Retinal pigment epithelial cell (primary cell): ENCODE results near the gene ZNF750.

Experiments
- DNase-seq: peaks from one replicate; pipeline ENCODE4 v3.0.0-alpha.2; 2010; ENCODE audit warnings: low read depth
- H3K4me3 ChIP-seq: 2 replicates; pipeline ENCODE4 v1.5.1; 2011; ENCODE audit warnings: mild to moderate bottlenecking, low read length, control low read depth, moderate library complexity
- TF ChIP-seq, protein P1 (sequence below): conservative IDR thresholded peaks from 2 replicates; pipeline ENCODE4 v1.5.1; 2011; ENCODE audit warnings: low read depth, low read length, control low read depth, inconsistent platforms

ZNF750 gene

GRCh38 chr17:82823004-82823403 is 16.8 kb downstream of the ZNF750 start:
- H3K4me3 ChIP-seq = no peak overlapping the region
- TF ChIP-seq, protein P1, sequence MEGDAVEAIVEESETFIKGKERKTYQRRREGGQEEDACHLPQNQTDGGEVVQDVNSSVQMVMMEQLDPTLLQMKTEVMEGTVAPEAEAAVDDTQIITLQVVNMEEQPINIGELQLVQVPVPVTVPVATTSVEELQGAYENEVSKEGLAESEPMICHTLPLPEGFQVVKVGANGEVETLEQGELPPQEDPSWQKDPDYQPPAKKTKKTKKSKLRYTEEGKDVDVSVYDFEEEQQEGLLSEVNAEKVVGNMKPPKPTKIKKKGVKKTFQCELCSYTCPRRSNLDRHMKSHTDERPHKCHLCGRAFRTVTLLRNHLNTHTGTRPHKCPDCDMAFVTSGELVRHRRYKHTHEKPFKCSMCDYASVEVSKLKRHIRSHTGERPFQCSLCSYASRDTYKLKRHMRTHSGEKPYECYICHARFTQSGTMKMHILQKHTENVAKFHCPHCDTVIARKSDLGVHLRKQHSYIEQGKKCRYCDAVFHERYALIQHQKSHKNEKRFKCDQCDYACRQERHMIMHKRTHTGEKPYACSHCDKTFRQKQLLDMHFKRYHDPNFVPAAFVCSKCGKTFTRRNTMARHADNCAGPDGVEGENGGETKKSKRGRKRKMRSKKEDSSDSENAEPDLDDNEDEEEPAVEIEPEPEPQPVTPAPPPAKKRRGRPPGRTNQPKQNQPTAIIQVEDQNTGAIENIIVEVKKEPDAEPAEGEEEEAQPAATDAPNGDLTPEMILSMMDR = peak; percentile 27
- DNase-seq = no peak

DNA sequence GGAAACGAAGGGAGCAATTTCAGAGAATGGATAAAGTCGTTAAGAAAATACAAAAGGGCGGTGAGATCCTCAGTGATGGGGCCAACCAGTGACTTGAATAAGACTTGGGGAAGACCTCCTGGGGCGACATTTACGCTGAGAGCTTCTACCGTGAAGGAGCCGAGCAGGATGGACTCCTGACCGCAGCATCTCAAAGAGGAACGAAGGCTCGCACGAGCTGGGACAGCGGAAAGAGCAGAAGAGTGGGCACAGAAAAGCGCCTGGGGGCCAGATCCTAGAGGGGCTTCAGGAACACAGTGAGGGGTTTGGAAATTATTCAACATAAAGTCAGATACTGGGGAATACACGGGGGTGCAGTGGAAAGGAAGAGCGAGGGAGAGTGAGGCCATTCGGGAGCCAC is 17.5 kb downstream of the ZNF750 start:
- no peak overlapping the region for H3K4me3 ChIP-seq
- TF ChIP-seq, protein P1 = no peak
- no peak for DNase-seq

DNA sequence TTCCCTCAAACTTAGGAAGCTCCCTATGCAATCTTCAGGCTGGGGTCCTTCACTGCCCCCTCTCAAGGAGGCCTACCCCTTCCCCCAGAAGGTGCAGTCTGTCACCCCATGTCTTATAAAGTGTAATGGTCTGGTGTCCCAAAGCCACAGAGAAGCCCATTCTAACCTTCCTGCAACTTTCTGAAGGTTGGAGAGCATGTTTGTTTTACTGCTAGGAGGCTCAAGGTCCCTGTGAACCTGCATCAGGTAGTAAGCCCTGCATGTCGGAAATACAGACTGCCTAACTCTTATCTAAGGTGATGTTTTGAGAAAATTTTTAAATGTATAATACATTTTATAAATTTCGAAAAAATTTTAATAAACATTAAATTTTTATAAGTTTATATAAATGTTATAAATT is 18.3 kb downstream of the ZNF750 start:
- no peak overlapping the region for H3K4me3 ChIP-seq
- TF ChIP-seq, protein P1 = no peak
- DNase-seq = no peak

DNA sequence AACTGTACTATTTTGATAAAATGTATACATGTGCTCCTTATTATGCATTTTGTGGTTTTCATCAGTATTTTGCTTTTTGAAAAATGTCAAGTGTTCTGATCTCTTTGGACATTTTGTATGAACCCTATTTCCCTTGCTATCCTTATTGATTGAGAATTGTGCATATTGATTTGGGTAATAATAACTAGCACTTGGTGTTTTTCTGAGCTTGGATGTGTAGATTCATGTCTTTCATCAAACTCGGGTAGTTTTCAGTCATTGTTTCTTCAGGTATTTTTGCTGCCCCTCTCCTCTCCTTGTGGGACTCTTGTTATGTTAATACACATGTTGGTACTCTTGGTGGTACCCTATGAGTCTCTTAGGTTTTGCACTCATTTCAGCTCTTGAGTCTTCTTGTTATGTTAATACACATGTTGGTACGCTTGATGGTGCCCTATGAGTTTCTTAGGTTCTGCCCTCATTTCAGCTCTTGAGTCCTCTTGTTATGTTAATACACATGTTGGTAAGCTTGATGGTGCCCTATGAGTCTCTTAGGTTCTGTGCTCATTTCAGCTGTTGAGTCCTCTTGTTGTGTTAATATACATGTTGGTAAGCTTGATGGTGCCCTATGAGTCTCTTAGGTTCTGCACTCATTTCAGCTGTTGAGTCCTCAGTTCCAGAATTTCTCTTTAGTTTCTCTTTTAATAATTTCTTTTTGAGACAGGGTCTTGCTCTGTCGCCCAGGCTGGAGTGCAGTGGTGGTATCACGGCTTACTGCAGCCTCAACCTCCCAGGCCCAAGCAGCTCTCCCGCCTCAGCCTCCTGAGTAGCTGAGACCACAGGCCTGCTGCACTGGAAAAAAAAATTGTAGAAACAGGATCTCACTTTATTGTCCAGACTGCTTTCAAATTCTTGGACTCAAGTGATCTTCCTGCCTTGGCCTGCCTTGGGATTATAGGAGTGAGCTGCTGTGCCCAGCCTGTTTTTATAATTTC is 19.3 kb downstream of the ZNF750 start:
- TF ChIP-seq, protein P1 = no peak
- no peak overlapping the region for H3K4me3 ChIP-seq
- no peak for DNase-seq

DNA sequence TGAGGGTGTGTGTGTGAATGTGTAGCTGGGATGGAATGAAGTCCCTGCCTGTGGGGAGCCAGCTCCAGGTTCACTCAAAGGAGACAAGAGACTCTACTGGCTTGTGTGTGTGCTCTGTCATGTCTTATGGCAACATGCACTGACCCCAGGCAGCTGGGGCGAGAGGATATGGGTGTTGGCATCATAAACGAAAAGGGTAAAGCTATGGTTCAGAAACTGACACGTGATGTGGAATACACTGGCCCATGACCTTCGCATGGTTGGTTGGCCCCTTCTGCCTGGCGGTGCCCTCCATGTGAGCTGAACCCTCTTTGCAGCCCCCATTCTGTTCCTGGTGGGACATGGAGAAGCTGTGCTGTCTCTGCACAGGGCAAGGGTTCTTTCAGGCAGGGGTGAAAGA is 21.9 kb downstream of the ZNF750 start:
- DNase-seq = no peak
- TF ChIP-seq, protein P1 = no peak
- no peak overlapping the region for H3K4me3 ChIP-seq

- TF ChIP-seq, protein P1 = no peak
- no peak overlapping the region for H3K4me3 ChIP-seq
- DNase-seq = no peak
Observed at GRCh38 chr17:82816358-82816757, 23.5 kb downstream of the ZNF750 start.

- TF ChIP-seq, protein P1 = no peak
- DNase-seq = no peak
- H3K4me3 ChIP-seq = no peak overlapping the region
Observed at GRCh38 chr17:82815790-82816305, 24.0 kb downstream of the ZNF750 start.
